SK-N-SH treated with all-trans-retinoic acid at 6 μM for 48 hours (cell line): ENCODE measurements around the gene POLG.

Experiments used
- ATAC-seq: fragments of 200-7000 bp; cut with Tn5 transposase; 3 replicates; pipeline ENCODE4 v1.9.1; 2020; ENCODE audit warnings: mild to moderate bottlenecking, moderate library complexity
- ARNTL ChIP-seq: fragments of 450-650 bp; formaldehyde crosslinking; IDR thresholded peaks from 2 replicates; pipeline ENCODE4 v1.5.0; 2020; ENCODE audit warnings: low read depth, mild to moderate bottlenecking, moderate library complexity, borderline replicate concordance
- BACH2 ChIP-seq: fragments of 250-450 bp; sonication (Bioruptor Pico); IDR thresholded peaks from 2 replicates; pipeline ENCODE4 v1.9.0; 2021; ENCODE audit warnings: mild to moderate bottlenecking, borderline replicate concordance
- CSDC2 ChIP-seq: fragments of 250-450 bp; sonication (Bioruptor Pico); IDR thresholded peaks from 2 replicates; pipeline ENCODE4 v1.5.0; 2020; ENCODE audit warnings: mild to moderate bottlenecking, moderate library complexity
- ESRRG ChIP-seq: fragments of 250-450 bp; sonication (Bioruptor Pico); IDR thresholded peaks from 2 replicates; pipeline ENCODE4 v1.6.1; 2021; ENCODE audit warnings: mild to moderate bottlenecking
- GLIS3 ChIP-seq: fragments of 250-450 bp; sonication (Bioruptor Pico); IDR thresholded peaks from 2 replicates; pipeline ENCODE4 v1.5.0; 2020; ENCODE audit warnings: mild to moderate bottlenecking, moderate library complexity
- ISL1 ChIP-seq: fragments of 250-450 bp; sonication (Bioruptor Pico); IDR thresholded peaks from 2 replicates; pipeline ENCODE4 v2.1.2; 2022; ENCODE audit warnings: mild to moderate bottlenecking, moderate library complexity
- OSR1 ChIP-seq: fragments of 250-450 bp; sonication (Bioruptor Pico); IDR thresholded peaks from 2 replicates; pipeline ENCODE4 v1.8.0; 2022; ENCODE audit warnings: moderate library complexity, mild to moderate bottlenecking, inconsistent platforms
- PPARA ChIP-seq: fragments of 250-450 bp; sonication (Bioruptor Pico); IDR thresholded peaks from 2 replicates; pipeline ENCODE4 v1.5.0; 2020; ENCODE audit warnings: mild to moderate bottlenecking, borderline replicate concordance
- RARB ChIP-seq: fragments of 250-450 bp; sonication (Bioruptor Pico); IDR thresholded peaks from 2 replicates; pipeline ENCODE4 v1.8.0; 2021; ENCODE audit warnings: mild to moderate bottlenecking, moderate library complexity
- SNAI2 ChIP-seq: fragments of 250-450 bp; sonication (Bioruptor Pico); IDR thresholded peaks from 2 replicates; pipeline ENCODE4 v1.5.0; 2020; ENCODE audit warnings: mild to moderate bottlenecking, moderate library complexity
- TCF4 ChIP-seq: fragments of 250-450 bp; sonication (Bioruptor Pico); IDR thresholded peaks from 2 replicates; pipeline ENCODE4 v1.8.0; 2021; ENCODE audit warnings: mild to moderate bottlenecking, moderate library complexity, borderline replicate concordance
- TOX ChIP-seq: fragments of 250-450 bp; sonication (Bioruptor Pico); IDR thresholded peaks from 2 replicates; pipeline ENCODE4 v1.8.0; 2021; ENCODE audit warnings: mild to moderate bottlenecking, moderate library complexity, borderline replicate concordance
- ZC3H10 ChIP-seq: fragments of 250-450 bp; sonication (Bioruptor Pico); IDR thresholded peaks from 2 replicates; pipeline ENCODE4 v1.5.1; 2021; ENCODE audit warnings: mild to moderate bottlenecking, moderate library complexity
- ZFP3 ChIP-seq: fragments of 250-450 bp; sonication (Bioruptor Pico); IDR thresholded peaks from 2 replicates; pipeline ENCODE4 v1.5.0; 2020; ENCODE audit warnings: mild to moderate bottlenecking, moderate library complexity
- ZNF70 ChIP-seq: fragments of 450-650 bp; formaldehyde crosslinking; IDR thresholded peaks from 2 replicates; pipeline ENCODE4 v1.5.0; 2020; ENCODE audit warnings: mild to moderate bottlenecking, moderate library complexity
- ZNF8 ChIP-seq: fragments of 450-650 bp; formaldehyde crosslinking; IDR thresholded peaks from 2 replicates; pipeline ENCODE4 v1.5.0; 2020; ENCODE audit warnings: mild to moderate bottlenecking, moderate library complexity
- TF ChIP-seq, protein P1 (sequence below): fragments of 250-450 bp; sonication (Bioruptor Pico); IDR thresholded peaks from 2 replicates; pipeline ENCODE4 v1.5.1; 2021; ENCODE audit warnings: mild to moderate bottlenecking, moderate library complexity
- TF ChIP-seq, protein P2 (sequence below): fragments of 250-450 bp; sonication (Bioruptor Pico); IDR thresholded peaks from 2 replicates; pipeline ENCODE4 v1.5.0; 2020; ENCODE audit warnings: mild to moderate bottlenecking, moderate library complexity
- TF ChIP-seq, protein P3 (sequence below): fragments of 250-450 bp; sonication (Bioruptor Pico); IDR thresholded peaks from 2 replicates; pipeline ENCODE4 v1.5.1; 2020; ENCODE audit warnings: low read depth, mild to moderate bottlenecking, moderate library complexity
- TF ChIP-seq, protein P4 (sequence below): fragments of 250-450 bp; sonication (Bioruptor Pico); IDR thresholded peaks from 2 replicates; pipeline ENCODE4 v1.8.0; 2020; ENCODE audit warnings: mild to moderate bottlenecking, moderate library complexity, borderline replicate concordance

The POLG gene

DNA sequence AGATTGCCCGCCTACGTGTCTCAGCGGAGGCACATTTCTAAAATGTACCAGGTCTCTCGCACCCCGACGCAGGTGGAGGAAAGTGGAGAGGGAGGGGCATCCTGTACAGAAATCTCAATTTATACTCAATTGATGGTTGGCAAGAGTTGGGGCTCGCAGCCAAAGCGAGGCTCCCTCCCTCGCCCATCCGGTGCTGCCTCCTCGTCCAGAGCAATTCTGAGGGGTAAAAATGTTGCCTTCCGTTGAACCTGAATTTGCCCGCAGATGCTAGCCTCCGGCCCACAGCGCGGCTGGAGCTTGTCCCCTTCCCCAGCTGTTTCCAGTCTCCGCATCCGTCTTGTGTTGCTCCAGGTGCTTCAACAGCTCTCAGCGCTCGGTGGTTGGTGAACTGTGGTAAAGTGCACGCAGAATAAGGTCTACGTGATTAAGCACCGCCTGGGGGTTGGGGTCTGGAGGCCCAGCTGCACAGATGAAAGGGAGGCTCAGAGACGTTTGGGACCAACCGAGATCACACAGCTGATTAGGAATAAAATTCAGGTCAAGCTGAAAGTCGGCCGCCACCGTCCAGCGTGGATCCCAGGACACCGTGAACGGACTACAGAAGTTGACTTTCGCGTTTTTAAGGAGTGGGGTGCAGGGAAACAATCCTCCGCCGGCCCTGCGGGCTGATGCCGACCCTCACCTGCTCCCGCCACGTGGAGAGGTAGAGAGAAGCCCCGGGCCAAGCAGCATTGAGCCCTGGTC lies 846 bp upstream of the POLG start:
- TF ChIP-seq OSR1: no peak
- peak; percentile 38; the same call in 1 of the 2 replicates for TF ChIP-seq TCF4 (CRISPR knock-in tag)
- ATAC-seq: peak; percentile 25; the same call in 2 of the 3 replicates

DNA sequence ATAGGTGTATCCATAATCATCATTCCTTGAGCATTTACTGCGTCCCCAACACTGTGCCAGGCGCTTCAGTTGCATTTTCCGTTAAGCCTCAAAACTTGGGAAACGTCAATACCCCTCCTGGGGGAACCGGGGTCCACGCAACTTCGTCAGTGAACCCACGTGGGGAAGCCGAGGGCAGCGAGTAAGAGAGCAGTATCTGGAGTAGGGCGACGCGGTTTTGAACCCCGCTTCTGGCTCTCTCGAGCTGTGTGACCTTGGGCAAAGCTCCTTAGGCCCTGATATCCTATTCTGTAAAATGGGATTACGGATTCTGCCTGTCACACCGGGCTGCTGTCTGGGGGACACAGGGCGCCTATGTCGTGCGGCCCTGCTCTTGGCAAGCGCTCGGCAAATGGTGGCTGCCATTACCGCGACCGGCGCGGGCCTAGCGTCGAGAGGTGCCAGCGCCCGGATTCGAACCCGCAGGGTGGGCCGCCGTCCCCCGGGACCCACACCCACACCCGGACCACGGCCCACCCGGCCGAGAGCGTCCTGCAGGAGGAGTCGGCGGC lies 590 bp downstream of the POLG start:
- no peak for ATAC-seq
- TF ChIP-seq PPARA (CRISPR knock-in tag) (no peak), ESRRG (no peak), ARNTL (no peak), ISL1 (CRISPR knock-in tag) (no peak), ZFP3 (CRISPR knock-in tag) (no peak), SNAI2 (CRISPR knock-in tag) (no peak), BACH2 (CRISPR knock-in tag) (no peak), GLIS3 (CRISPR knock-in tag) (no peak), ZNF70 (CRISPR knock-in tag) (no peak), RARB (no peak)
- TF ChIP-seq, protein P1, sequence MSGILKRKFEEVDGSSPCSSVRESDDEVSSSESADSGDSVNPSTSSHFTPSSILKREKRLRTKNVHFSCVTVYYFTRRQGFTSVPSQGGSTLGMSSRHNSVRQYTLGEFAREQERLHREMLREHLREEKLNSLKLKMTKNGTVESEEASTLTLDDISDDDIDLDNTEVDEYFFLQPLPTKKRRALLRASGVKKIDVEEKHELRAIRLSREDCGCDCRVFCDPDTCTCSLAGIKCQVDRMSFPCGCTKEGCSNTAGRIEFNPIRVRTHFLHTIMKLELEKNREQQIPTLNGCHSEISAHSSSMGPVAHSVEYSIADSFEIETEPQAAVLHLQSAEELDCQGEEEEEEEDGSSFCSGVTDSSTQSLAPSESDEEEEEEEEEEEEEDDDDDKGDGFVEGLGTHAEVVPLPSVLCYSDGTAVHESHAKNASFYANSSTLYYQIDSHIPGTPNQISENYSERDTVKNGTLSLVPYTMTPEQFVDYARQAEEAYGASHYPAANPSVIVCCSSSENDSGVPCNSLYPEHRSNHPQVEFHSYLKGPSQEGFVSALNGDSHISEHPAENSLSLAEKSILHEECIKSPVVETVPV (CRISPR knock-in tag): no peak
- TF ChIP-seq, protein P2, sequence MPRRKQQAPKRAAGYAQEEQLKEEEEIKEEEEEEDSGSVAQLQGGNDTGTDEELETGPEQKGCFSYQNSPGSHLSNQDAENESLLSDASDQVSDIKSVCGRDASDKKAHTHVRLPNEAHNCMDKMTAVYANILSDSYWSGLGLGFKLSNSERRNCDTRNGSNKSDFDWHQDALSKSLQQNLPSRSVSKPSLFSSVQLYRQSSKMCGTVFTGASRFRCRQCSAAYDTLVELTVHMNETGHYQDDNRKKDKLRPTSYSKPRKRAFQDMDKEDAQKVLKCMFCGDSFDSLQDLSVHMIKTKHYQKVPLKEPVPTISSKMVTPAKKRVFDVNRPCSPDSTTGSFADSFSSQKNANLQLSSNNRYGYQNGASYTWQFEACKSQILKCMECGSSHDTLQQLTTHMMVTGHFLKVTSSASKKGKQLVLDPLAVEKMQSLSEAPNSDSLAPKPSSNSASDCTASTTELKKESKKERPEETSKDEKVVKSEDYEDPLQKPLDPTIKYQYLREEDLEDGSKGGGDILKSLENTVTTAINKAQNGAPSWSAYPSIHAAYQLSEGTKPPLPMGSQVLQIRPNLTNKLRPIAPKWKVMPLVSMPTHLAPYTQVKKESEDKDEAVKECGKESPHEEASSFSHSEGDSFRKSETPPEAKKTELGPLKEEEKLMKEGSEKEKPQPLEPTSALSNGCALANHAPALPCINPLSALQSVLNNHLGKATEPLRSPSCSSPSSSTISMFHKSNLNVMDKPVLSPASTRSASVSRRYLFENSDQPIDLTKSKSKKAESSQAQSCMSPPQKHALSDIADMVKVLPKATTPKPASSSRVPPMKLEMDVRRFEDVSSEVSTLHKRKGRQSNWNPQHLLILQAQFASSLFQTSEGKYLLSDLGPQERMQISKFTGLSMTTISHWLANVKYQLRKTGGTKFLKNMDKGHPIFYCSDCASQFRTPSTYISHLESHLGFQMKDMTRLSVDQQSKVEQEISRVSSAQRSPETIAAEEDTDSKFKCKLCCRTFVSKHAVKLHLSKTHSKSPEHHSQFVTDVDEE (CRISPR knock-in tag): no peak

DNA sequence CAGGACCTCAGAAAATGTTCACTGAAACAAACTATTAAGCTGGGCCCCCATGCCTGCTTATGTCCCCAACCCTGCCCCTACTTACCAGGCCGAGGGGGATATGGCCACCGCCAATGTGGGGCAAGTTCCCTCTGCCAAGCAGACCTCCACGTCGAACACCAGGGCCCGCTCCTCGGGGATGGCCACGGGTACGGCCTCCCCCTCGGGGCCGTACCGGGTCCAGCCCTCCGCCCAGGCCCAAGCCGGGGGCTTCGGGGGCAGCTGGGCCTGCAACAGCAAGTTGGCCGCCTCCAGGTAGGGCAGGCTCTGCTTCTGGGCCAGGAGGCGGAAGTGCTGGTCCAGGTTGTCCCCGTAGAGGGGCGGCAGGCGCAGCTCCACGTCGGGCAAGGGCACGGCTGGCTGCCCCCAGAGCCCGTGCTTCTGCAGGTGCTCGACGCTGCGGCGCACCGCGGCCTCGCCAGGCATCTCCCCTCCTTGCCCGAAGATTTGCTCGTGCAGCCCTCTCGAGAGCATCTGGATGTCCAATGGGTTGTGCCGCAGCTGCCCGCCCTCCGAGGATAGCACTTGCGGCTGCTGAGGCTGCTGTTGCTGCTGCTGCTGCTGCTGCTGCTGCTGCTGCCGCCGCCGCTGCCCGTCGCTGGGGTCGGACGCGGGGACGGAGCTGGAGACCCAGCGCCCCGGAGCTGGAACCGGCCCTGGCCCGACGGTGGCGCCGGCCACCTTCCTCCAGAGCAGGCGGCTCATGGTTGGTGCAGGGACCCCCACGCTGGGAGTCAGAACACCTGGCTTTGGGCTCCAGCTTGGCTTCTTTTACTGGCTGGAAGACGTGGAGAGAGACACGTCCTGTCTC lies 1.4 kb downstream of the POLG start:
- ATAC-seq: no peak
- TF ChIP-seq PPARA (CRISPR knock-in tag): no peak
- TF ChIP-seq GLIS3 (CRISPR knock-in tag): no peak
- TF ChIP-seq ARNTL: no peak
- no peak for TF ChIP-seq RARB
- no peak for TF ChIP-seq ESRRG
- no peak for TF ChIP-seq ZNF8 (CRISPR knock-in tag)
- TF ChIP-seq TOX (CRISPR knock-in tag): no peak
- no peak for TF ChIP-seq ISL1 (CRISPR knock-in tag)
- TF ChIP-seq OSR1: no peak
- TF ChIP-seq TCF4 (CRISPR knock-in tag): no peak
- TF ChIP-seq ZNF70 (CRISPR knock-in tag): no peak
- TF ChIP-seq, protein P2 (CRISPR knock-in tag): no peak
- TF ChIP-seq ZC3H10: no peak
- no peak for TF ChIP-seq CSDC2 (CRISPR knock-in tag)
- no peak for TF ChIP-seq ZFP3 (CRISPR knock-in tag)
- TF ChIP-seq, protein P3, sequence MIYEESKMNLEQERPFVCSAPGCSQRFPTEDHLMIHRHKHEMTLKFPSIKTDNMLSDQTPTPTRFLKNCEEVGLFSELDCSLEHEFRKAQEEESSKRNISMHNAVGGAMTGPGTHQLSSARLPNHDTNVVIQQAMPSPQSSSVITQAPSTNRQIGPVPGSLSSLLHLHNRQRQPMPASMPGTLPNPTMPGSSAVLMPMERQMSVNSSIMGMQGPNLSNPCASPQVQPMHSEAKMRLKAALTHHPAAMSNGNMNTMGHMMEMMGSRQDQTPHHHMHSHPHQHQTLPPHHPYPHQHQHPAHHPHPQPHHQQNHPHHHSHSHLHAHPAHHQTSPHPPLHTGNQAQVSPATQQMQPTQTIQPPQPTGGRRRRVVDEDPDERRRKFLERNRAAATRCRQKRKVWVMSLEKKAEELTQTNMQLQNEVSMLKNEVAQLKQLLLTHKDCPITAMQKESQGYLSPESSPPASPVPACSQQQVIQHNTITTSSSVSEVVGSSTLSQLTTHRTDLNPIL (CRISPR knock-in tag): no peak
- TF ChIP-seq, protein P4, sequence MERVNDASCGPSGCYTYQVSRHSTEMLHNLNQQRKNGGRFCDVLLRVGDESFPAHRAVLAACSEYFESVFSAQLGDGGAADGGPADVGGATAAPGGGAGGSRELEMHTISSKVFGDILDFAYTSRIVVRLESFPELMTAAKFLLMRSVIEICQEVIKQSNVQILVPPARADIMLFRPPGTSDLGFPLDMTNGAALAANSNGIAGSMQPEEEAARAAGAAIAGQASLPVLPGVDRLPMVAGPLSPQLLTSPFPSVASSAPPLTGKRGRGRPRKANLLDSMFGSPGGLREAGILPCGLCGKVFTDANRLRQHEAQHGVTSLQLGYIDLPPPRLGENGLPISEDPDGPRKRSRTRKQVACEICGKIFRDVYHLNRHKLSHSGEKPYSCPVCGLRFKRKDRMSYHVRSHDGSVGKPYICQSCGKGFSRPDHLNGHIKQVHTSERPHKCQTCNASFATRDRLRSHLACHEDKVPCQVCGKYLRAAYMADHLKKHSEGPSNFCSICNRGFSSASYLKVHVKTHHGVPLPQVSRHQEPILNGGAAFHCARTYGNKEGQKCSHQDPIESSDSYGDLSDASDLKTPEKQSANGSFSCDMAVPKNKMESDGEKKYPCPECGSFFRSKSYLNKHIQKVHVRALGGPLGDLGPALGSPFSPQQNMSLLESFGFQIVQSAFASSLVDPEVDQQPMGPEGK (CRISPR knock-in tag): no peak
- TF ChIP-seq, protein P1 (CRISPR knock-in tag): no peak
- TF ChIP-seq SNAI2 (CRISPR knock-in tag): no peak
